Measurements from ENCODE around the gene NKAPD1.
"Not testable (repeated sequence)": the region's sequence is repeated elsewhere in the genome, so short reads cannot be mapped to it uniquely, and the experiment has no call there.

The NKAPD1 gene, protein sequence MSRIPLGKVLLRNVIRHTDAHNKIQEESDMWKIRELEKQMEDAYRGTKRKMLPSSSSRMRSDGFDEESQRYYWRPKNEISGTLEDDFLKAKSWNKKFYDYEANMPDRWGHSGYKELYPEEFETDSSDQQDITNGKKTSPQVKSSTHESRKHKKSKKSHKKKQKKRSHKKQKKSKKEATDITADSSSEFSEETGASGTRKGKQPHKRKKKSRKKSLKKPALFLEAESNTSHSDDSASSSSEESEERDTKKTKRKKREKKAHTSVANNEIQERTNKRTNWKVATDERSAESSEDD

DNA sequence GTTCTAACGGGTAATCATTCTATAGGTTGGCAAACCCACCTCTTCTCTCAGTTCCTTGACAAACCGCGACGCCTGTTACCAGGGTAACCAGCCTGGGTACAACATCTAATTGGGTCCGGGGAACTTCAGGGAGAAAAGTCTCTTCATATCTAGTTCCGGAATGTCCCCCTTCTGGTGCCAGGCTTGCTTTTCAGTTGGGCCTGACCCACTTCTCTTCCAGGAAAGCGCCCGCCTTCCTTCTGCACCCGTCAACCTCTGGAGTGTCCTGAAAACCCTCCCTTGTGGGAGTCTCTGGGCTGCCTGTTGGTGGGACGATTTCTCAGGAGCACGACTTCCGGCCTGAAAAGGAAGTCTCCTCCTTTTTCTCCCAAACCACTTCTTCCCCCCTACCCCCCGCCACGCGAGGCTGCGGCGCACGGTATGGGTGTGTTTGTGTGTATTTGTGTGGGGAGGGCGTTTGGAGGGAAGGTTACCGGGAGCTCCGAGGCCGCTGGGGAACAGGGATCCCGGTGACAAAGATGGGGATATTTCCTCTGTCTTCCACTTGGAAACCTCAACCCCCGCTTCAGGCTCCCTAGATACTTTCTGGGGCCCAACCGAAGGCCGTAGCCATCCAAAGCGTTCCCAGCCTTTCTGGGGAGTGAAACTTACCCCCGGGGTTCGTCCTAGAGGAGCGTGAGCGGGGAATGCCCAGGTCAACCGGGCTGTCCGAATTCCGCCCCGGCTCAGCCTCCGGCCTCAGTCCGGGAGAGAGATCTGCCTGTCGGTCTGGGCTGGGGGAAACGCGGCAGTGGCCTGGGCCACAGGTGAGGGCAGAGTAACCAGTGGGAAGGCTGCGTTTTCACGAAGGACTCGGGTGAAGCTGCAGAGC lies at the start of gene NKAPD1, which contains the start of gene PIH1D2:
NKAPD1 (plus strand) TSS at position 359 of the 871 bp plus-strand sequence. CDS start 1,276 bp downstream, outside the sequence.
PIH1D2 (minus strand) TSS at position 77 of the 871 bp plus-strand sequence. CDS start 843 bp downstream, outside the sequence.
- TF ChIP-seq, protein P1, sequence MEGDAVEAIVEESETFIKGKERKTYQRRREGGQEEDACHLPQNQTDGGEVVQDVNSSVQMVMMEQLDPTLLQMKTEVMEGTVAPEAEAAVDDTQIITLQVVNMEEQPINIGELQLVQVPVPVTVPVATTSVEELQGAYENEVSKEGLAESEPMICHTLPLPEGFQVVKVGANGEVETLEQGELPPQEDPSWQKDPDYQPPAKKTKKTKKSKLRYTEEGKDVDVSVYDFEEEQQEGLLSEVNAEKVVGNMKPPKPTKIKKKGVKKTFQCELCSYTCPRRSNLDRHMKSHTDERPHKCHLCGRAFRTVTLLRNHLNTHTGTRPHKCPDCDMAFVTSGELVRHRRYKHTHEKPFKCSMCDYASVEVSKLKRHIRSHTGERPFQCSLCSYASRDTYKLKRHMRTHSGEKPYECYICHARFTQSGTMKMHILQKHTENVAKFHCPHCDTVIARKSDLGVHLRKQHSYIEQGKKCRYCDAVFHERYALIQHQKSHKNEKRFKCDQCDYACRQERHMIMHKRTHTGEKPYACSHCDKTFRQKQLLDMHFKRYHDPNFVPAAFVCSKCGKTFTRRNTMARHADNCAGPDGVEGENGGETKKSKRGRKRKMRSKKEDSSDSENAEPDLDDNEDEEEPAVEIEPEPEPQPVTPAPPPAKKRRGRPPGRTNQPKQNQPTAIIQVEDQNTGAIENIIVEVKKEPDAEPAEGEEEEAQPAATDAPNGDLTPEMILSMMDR (IDR thresholded peaks at IDR 0.05; ENCODE audit: extremely low read depth, missing control alignments) = no peak

DNA sequence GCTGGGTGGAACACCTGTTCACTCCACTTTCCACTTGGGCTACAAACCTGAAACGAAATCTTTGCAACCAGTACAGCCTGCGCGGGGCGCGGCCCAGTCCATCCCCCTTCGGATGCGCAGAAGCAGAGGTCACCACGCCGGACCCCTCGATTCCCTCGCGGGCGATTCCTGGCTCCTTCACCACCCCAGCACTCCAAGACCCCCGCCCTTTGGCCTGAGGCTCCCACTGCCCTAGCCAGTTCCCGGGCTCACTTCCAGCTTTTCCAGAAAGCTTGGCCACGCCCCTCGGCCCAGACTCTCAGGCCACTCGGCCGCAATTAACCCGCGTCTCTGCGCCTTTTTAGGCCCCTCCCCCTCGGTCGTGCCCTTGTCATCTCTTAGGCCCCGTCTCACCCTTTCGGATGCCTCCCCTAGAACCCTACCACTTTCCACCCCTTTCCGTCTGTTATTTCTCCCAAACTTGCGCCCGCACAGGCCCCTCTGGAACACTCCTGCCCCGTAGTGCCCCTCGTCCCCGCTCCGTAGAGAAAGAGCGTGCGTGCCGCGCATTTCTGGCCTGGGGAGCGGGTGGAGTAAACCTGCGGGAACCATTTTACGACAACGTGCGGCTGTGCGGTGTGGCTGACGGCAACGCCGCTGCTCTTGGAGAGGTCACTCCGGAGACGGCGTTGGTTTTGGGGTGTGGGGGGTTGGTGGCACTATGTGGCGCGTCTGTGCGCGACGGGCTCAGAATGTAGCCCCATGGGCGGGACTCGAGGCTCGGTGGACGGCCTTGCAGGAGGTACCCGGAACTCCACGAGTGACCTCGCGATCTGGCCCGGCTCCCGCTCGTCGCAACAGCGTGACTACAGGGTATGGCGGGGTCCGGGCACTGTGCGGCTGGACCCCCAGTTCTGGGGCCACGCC lies 49.1 kb upstream of the NKAPD1 start, which contains the start of gene DLAT:
DLAT (plus strand) TSS at position 636 of the 906 bp plus-strand sequence; CDS start at position 701, 65 bp downstream.
- DNase-seq (ENCODE audit: low spot score) = peak; percentile 89
- TF ChIP-seq, protein P1 (IDR thresholded peaks at IDR 0.05; ENCODE audit: extremely low read depth, missing control alignments) = no peak

More for the DNA sequence above, at the start of gene NKAPD1, which contains the start of gene PIH1D2:
- DNase-seq (ENCODE audit: low spot score) = peak; percentile 71

DNA sequence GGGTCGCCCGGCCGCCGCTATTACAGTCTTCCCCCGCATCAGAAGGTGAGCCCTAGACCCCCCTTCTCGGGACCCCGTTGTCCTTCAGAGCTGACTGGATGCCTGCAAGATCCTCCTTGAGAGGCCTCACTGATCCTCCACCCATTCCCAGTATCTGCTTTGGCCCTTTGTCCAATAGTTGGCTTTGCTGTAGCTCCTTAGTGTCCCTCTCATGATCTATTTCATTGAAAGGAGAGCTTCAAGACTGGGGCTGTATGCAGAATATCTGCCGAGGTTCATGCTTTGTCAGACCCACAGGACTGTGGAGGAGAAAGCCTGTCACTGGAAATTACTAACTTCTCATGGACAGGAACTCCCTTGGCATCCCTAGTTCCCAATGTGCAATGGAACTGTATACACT lies 48.4 kb upstream of the NKAPD1 start:
- DNase-seq (ENCODE audit: low spot score) = peak; percentile 34
- TF ChIP-seq, protein P1 (IDR thresholded peaks at IDR 0.05; ENCODE audit: extremely low read depth, missing control alignments) = no peak

DNA sequence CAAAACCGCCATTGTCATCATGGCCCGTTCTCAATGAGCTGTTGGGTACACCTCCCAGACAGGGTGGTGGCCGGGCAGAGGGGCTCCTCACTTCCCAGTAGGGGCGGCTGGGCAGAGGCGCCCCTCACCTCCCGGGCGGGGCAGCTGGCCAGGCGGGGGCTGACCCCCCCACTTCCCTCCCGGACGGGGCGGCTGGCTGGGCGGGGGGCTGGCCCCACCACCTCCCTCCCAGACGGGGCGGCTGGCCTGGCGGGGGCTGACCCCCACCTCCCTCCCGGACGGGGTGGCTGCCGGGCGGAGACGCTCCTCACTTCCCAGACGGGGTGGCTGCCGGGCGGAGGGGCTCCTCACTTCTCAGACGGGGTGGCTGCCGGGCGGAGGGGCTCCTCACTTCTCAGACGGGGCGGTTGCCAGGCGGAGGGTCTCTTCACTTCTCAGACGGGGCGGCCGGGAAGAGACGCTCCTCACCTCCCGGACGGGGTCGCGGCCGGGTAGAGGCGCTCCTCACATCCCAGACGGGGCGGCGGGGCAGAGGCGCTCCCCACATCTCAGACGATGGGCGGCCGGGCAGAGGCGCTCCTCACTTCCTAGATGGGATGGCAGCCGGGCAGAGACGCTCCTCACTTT lies 47.2 kb upstream of the NKAPD1 start:
- DNase-seq (ENCODE audit: low spot score) = not testable (repeated sequence)

DNA sequence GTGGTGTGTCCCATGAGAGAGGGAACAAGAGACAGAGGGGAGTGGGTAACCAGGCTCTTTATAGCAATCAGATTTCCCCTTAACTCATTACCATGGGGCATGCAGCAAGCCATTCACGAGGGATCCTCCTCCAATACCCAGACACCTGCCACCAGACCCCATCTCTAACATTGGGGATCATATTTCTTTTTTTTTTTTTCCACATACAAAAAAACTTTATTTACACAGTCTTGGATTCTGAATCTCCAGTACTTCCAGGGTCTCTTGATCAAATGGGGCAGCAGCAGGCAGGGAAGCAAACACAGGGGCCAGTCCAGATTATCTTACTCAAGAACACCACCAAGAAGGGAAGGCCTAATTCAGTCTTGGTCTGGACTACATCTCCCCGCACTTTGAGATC lies 44.6 kb upstream of the NKAPD1 start:
- DNase-seq (ENCODE audit: low spot score) = no peak
- TF ChIP-seq, protein P1 (IDR thresholded peaks at IDR 0.05; ENCODE audit: extremely low read depth, missing control alignments) = no peak

DNA sequence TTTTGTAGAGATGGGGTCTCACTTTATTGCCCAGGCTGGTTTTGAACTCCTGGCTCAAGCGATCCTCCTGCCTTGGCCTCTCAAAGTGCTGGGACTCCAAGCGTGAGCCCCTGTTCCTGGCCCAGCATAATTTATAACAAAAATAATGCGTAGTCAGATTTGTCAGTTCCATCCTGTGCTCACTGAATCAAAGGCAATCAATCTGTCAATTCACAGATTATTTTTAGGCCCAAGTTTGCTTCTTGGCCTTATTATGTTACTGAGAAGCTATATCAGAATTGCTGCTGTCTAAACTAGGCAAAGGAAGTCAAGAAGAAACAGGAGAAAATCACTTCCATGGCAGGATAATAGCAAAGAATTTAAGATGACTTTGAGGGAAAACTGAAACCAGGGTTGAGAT lies 40.2 kb upstream of the NKAPD1 start:
- TF ChIP-seq, protein P1 (IDR thresholded peaks at IDR 0.05; ENCODE audit: extremely low read depth, missing control alignments) = no peak
- no peak for DNase-seq (ENCODE audit: low spot score)

DNA sequence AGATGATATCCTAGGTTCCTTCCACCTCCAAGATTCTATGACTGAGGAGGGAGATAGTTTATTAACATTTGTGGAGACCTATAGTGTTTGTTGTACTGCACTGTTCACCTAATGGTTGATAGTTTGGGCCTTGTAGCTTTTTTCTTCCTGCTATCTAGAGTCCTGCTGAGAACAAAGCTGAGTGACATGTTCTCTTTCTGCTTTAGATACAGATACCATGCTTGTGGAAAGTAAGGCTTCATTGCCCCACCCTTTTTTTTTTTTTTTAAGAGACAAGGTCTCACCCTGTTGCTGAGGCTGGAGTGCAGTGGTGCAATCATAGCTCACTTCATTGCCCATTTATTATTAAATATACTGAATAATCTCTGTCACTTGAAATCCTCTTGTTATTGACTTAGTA lies 36.6 kb upstream of the NKAPD1 start:
- TF ChIP-seq, protein P1 (IDR thresholded peaks at IDR 0.05; ENCODE audit: extremely low read depth, missing control alignments) = no peak
- no peak for DNase-seq (ENCODE audit: low spot score)

Measured in GM20000 (cell line).